GM21723 (cell line): ENCODE data around the gene HINT3.
A peak's percentile ranks its signal among the peaks of the same experiment; 100 is the strongest.
"Not testable (repeated sequence)": the region's sequence is repeated elsewhere in the genome, so short reads cannot be mapped to it uniquely, and the experiment has no call there.

ENCODE experiments used
- ATAC-seq: cut with Tn5 transposase; IDR thresholded peaks from one replicate; pipeline ENCODE4 v1.9.1; 2021; ENCODE audit warnings: mild to moderate bottlenecking, moderate library complexity; ENCODE audit not compliant: unreplicated experiment

Gene HINT3

GRCh38 chr6:125956506-125957390, at the start of gene HINT3:
Gene HINT3 (plus strand): TSS chr6:125956770. CDS start chr6:125956978, 208 bp downstream.
- peak; percentile 93 for ATAC-seq

DNA sequence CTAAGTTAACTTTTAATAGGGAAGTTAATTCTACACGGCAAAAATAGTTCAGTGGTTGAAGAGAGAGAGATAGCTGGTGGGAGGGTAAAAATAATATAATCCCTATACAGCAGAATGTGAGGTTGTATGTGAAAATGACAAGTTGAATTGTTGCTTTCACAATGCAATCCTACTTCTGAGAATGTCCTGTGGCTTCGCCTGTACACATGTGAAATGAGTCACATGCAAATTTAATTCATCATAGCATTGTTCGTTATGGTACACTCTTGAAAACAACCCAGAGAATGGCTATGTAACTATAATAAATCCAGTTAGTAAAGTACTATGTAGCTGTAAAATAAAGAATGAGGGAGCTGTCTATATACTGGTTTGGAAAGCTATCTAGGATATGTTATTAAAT, 46.0 kb upstream of the HINT3 start:
- ATAC-seq = peak; percentile 99

DNA sequence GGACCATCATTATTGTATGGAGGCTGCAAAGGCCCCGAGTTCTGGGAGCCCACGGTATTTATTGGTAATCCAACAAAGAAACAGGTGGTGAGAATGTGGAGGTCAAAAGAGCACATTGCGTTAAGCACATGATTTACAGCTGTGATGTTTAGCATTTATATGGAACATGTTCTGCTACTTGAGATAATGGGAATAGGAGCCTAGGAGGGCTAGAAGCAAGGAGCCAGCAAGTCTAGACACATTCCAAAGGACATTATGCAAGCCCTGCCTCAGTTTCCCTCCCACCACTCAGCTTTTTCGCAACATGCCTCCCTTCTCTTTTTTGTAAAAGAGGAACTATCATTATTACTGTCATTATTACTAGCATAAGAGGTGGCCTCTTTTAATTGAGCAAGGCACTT, 45.5 kb upstream of the HINT3 start:
- ATAC-seq = not testable (repeated sequence)

DNA sequence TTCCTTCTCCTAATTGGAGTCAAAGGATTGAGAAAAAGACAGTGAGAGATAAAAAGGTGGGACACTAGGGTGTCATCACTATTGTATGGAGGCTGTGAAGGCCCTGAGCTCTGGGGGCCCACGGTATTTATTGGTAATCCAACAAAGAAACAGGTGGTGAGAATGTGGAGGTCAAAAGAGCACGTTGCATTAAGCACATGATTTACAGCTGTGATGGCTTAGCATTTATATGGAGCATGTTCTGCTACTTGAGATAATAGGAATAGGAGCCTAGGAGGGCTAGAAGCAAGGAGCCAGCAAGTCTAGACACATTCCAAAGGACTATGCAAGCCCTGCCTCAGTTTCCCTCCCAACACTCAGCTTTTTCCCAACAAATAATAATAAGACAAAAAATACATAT, 44.1 kb upstream of the HINT3 start:
- not testable (repeated sequence) for ATAC-seq

- ATAC-seq = no peak
These were observed 43.4 kb upstream of the HINT3 start for GRCh38 chr6:125913145-125913544.

DNA sequence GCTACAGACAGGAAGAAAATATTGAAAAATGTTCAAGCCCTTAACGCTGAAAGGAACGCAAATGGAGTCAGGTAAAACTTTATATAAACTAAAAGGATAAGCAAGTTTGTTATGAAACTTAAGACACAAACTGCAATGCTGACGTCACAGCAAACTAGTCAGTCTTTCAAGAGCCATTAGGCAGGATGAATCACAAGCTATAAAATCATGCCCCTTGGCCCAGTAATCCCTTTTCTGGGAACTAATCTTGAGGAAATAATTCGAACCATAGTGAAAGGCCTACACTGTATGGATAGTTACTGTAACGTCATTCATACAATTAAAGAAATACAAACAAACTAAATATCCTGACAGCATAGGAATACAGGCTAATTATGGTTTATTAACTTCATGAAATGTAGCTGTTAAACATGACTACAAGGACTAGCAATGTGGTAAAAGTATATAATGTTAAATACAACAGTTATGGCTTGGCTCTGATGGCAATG, 42.7 kb upstream of the HINT3 start:
- ATAC-seq = no peak

GRCh38 chr6:125918230-125918629, 38.3 kb upstream of the HINT3 start:
- ATAC-seq = no peak

- peak; percentile 96 for ATAC-seq
These were observed 37.6 kb upstream of the HINT3 start for GRCh38 chr6:125918681-125919566.

- ATAC-seq = peak; percentile 17
These were observed 37.0 kb upstream of the HINT3 start for GRCh38 chr6:125919618-125920017.

DNA sequence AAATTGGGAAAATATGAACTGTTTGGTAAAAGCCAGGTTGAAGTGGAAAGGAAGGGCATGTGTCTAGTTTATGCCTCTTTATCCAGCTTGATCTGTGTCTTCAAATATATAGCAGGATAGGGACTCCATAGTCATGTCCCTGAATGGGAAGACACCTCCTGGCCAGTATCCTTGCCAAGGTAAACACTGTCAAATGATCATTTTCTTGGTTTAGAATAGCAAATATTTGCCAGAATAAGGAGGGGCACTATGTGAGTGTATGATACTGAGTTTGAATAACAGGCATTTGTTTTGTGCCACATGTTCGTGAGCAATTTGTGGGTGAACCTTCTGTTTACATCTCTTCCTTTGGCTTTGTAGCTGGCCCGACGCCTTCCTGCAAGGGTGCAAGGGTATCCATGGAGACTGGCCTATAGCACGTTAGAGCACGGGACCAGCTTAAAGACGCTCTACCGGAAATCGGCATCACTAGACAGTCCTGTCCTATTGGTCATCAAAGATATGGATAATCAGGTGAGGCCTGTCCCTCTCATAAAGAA, 34.2 kb upstream of the HINT3 start:
- no peak for ATAC-seq

GRCh38 chr6:125923366-125923877, 33.1 kb upstream of the HINT3 start:
- no peak for ATAC-seq

GRCh38 chr6:125924169-125924568, 32.4 kb upstream of the HINT3 start:
- no peak for ATAC-seq

DNA sequence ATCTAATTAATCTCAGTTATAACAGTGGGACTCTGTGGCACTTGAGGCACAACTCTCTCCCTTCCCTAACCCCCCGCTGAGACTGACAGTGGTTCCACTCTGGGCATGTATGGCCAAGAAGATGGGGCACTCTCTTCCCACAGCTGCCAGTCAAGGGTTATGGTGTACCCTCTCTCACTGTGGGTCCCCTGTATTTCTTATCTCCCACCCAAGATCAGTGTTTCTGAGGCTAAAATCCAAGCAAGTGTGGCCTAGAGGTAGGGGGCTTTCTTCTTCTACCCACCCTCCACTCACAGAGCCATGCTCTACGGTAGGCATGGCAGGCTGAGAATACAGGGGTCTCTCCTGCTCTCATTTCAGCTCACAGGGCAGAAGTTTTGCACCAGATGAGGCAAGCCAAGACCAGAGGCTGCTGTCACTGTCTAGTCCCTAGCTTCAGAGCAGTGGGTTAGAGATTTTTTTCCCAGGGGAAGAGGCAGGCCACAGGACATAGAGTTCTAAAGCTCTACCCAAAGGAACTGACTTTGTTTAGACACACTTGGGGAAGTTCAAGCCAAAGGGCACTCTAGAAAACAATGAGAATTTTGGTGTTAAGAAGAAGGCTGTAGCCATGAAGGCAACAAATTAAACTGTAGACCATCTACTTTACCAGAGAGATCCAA, 31.7 kb upstream of the HINT3 start:
- ATAC-seq = no peak

- no peak for ATAC-seq
These were observed 29.9 kb upstream of the HINT3 start for GRCh38 chr6:125926711-125927110.

GRCh38 chr6:125927761-125928160, 28.8 kb upstream of the HINT3 start:
- no peak for ATAC-seq

DNA sequence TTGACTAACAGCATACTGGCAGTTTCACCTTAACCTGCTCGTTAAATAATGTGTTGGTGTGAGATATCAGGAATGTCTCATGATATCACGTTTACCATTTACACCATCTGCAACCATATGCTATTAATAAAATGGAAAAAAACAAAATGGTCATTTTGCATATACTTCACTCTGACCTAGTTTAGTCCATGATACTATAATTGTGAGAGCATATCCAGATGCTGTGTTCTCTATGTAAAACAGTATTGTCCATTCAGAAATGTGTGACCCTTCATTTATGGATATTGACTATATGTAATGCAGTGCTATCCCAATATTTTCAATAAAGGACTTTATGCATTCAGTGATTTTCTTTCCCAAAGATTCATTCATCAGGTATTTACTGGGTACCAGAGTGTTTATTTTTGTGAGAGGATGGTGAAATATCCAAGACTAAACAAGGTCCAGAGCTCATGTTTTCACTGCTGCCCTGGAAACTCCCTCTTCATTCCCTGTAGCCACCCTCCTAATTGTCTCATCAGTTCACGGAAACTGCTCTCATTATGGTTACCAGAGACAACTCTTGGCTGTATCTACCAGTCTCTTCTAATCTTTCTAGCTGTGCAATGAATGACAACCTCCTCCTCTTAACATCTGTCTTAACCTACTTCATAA, 25.7 kb upstream of the HINT3 start:
- ATAC-seq = no peak

- ATAC-seq = no peak
These were observed 24.7 kb upstream of the HINT3 start for GRCh38 chr6:125931733-125932450.

DNA sequence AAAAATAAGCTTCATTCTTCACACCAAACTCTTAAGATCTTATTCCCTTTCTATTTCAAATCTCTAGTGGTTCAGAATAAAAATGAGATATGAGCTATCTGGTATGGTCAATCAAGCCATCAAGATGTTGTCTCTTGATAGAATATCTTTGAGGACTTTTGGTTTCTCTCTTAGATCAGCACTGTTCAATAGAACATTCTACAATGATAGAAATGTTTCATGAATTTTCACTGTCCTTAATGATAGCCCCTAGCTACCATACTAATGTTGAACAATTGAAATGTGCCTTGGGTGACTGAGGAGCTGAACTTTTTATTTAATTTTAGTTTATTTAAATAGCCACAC, 24.1 kb upstream of the HINT3 start:
- ATAC-seq = no peak

GRCh38 chr6:125935520-125935919, 21.1 kb upstream of the HINT3 start:
- ATAC-seq = not testable (repeated sequence)
